Trophoblast cell (in vitro differentiated cells and primary cell): ENCODE measurements around the gene PITRM1.

ENCODE experiments used
- DNase-seq, 2 donors: peaks; one replicate each; pipeline ENCODE4 v3.0.0-alpha.2; 2016
- H2AFZ ChIP-seq: 2 replicates; pipeline ENCODE4 v1.6.1; 2013; ENCODE audit warnings: low read length, moderate library complexity, mild to moderate bottlenecking; ENCODE audit not compliant: insufficient read depth, poor library complexity
- H2AK5ac ChIP-seq: 2 replicates; pipeline ENCODE4 v1.6.1; 2013; ENCODE audit warnings: mild to moderate bottlenecking, low read length
- H2BK120ac ChIP-seq: 2 replicates; pipeline ENCODE4 v1.6.1; 2013; ENCODE audit warnings: low read length, mild to moderate bottlenecking, moderate library complexity; ENCODE audit not compliant: insufficient read depth, poor library complexity
- H2BK12ac ChIP-seq: 2 replicates; pipeline ENCODE4 v1.6.1; 2013; ENCODE audit warnings: mild to moderate bottlenecking, low read length, moderate library complexity
- H2BK5ac ChIP-seq: 2 replicates; pipeline ENCODE4 v1.6.1; 2013; ENCODE audit warnings: low read length, low read depth, moderate library complexity, mild to moderate bottlenecking; ENCODE audit not compliant: poor library complexity
- H3K14ac ChIP-seq: 2 replicates; pipeline ENCODE4 v1.6.1; 2013; ENCODE audit warnings: mild to moderate bottlenecking, low read length
- H3K18ac ChIP-seq: 2 replicates; pipeline ENCODE4 v1.6.1; 2013; ENCODE audit warnings: mild to moderate bottlenecking, low read length
- H3K23ac ChIP-seq: 2 replicates; pipeline ENCODE4 v1.6.1; 2013; ENCODE audit warnings: low read length
- H3K27ac ChIP-seq: 2 replicates; pipeline ENCODE4 v1.5.1; 2013; ENCODE audit warnings: low read depth, mild to moderate bottlenecking, inconsistent platforms, low read length, moderate library complexity
- H3K27me3 ChIP-seq: 2 replicates; pipeline ENCODE4 v1.6.1; 2013; ENCODE audit warnings: inconsistent platforms, mild to moderate bottlenecking, low read length, moderate library complexity; ENCODE audit not compliant: insufficient read depth
- H3K36me3 ChIP-seq, 2 experiments: 1 replicate in 1 of 2; 2 replicates in 1 of 2; pipeline ENCODE4 v1.6.1; 2013; ENCODE audit warnings: low read length in 2 of 2, mild to moderate bottlenecking in 2 of 2, moderate library complexity in 1 of 2; ENCODE audit not compliant: insufficient read depth in 2 of 2, control insufficient read depth in 1 of 2
- H3K4ac ChIP-seq: 2 replicates; pipeline ENCODE4 v1.6.1; 2013; ENCODE audit warnings: low read depth, mild to moderate bottlenecking, low read length, moderate library complexity
- H3K4me1 ChIP-seq, 2 experiments: 1 replicate in 1 of 2; 2 replicates in 1 of 2; pipeline ENCODE4 v1.6.1; 2013; ENCODE audit warnings: low read length in 2 of 2, mild to moderate bottlenecking in 2 of 2, moderate library complexity in 1 of 2; ENCODE audit not compliant: insufficient read depth in 2 of 2, control insufficient read depth in 1 of 2
- H3K4me2 ChIP-seq: 2 replicates; pipeline ENCODE4 v1.6.1; 2013; ENCODE audit warnings: inconsistent platforms, mild to moderate bottlenecking, low read length, moderate library complexity
- H3K4me3 ChIP-seq: 2 replicates; pipeline ENCODE4 v1.5.1; 2013; ENCODE audit warnings: mild to moderate bottlenecking, low read depth, low read length, inconsistent platforms
- H3K79me1 ChIP-seq: one replicate; pipeline ENCODE4 v1.6.1; 2013; ENCODE audit warnings: low read length
- H3K79me2 ChIP-seq: 2 replicates; pipeline ENCODE4 v1.6.1; 2013; ENCODE audit warnings: low read length, mild to moderate bottlenecking; ENCODE audit not compliant: control insufficient read depth, insufficient read depth, poor library complexity
- H3K9ac ChIP-seq: 2 replicates; pipeline ENCODE4 v1.6.1; 2013; ENCODE audit warnings: mild to moderate bottlenecking, low read length
- H3K9me3 ChIP-seq: 2 replicates; pipeline ENCODE4 v1.6.1; 2013; ENCODE audit warnings: low read depth, mild to moderate bottlenecking, control low read depth, inconsistent platforms, low read length; ENCODE audit not compliant: insufficient read depth
- H4K12ac ChIP-seq: 2 replicates; pipeline ENCODE4 v1.6.1; 2013; ENCODE audit warnings: low read depth, mild to moderate bottlenecking, low read length, moderate library complexity
- H4K8ac ChIP-seq: 2 replicates; pipeline ENCODE4 v1.6.1; 2013; ENCODE audit warnings: low read depth, mild to moderate bottlenecking, low read length, moderate library complexity
- H4K91ac ChIP-seq: one replicate; pipeline ENCODE4 v1.6.1; 2013; ENCODE audit warnings: low read depth, mild to moderate bottlenecking, low read length, moderate library complexity
- WGBS: extraction: QIAGEN DNeasy Blood & Tissue Kit; methylation state at CpG from one replicate; pipeline ENCODE4 v1.1.7; 2013; ENCODE audit warnings: missing lambda C conversion rate; ENCODE audit not compliant: insufficient read length, insufficient coverage; ENCODE audit errors: extremely low coverage; 5-methylcytosine and 5-hydroxymethylcytosine counted together

PITRM1 gene

DNA sequence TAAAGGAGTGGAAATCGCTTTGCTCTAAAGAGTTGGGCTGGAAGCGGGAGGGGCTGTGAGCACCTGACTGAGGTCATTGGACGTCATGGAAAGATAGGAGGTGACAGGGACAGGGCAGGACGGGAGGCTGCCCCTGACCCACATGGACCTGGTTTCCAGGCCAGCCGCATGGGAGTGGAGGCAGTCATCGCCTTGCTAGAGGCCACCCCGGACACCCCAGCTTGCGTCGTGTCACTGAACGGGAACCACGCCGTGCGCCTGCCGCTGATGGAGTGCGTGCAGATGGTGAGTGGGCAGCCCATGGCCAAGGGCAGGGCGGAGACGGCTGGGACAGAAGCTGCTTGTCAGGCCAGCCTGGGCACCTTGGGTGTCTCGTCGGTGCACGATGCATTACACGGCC, 63.4 kb downstream of the PITRM1 start:
- no peak overlapping the region for H2AK5ac ChIP-seq
- no peak overlapping the region for H4K8ac ChIP-seq
- H3K79me1 ChIP-seq = no peaks in the 10 kb centered on the region
- no peak overlapping the region for H2BK12ac ChIP-seq
- no peaks in the 10 kb centered on the region for H3K27me3 ChIP-seq
- no peak overlapping the region for H2BK5ac ChIP-seq
- no peak overlapping the region for H3K18ac ChIP-seq
- no peak overlapping the region for H3K14ac ChIP-seq
- no peak for DNase-seq
- H3K4me3 ChIP-seq = no peak overlapping the region
- no peak overlapping the region for H3K4ac ChIP-seq
- no peak overlapping the region for H4K12ac ChIP-seq
- no CpG with 5 or more reads among the region's 21 CpGs for WGBS
- H2AFZ ChIP-seq = no peak overlapping the region
- H3K27ac ChIP-seq = no peak overlapping the region
- peaks cover 74 to 85% of the 10 kb centered on the region in 2 experiments for H3K36me3 ChIP-seq
- no peak overlapping the region for H2BK120ac ChIP-seq
- peaks cover 2% of the 10 kb centered on the region for H3K79me2 ChIP-seq
- H3K9ac ChIP-seq = no peak overlapping the region
- H3K4me1 ChIP-seq = no peaks in the 10 kb centered on the region
- H3K23ac ChIP-seq = no peak overlapping the region
- no peak overlapping the region for H3K4me2 ChIP-seq
- H3K9me3 ChIP-seq = peaks cover 4% of the 10 kb centered on the region
- no peak overlapping the region for H4K91ac ChIP-seq

DNA sequence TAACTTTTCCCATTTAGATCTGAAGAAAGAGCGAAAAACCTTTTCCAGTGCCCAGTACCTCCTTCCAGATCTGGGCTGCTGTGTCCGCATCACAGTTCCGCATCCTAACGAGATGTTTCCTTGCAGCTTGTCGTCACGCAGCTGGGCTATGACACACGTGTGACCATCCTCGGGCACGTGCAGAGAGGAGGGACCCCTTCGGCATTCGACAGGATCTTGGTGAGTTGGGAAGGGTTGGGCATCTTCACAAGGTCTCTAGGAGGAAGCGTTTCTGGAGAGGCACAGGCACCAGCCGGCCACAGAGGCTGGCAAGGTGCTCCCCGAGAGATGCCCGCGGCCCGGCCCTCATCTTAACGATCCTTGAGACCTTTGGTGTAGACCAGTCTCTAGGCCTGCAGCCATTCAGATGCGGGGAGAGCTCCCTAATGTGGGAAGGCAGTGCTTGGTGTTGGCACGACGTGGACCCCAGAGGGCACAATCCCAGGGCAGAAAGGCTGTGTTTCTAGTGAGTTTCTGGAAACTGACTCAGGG, 63.9 kb downstream of the PITRM1 start:
- Histone ChIP-seq H3K9ac (no peak overlapping the region), H2AFZ (no peak overlapping the region), H3K79me1 (no peaks in the 10 kb centered on the region), H3K23ac (no peak overlapping the region), H2BK120ac (no peak overlapping the region), H4K8ac (no peak overlapping the region), H3K9me3 (peaks cover 4% of the 10 kb centered on the region), H3K4ac (no peak overlapping the region), H3K14ac (no peak overlapping the region), H3K18ac (no peak overlapping the region), H3K27ac (no peak overlapping the region), H2BK12ac (no peak overlapping the region), H3K4me1 (no peaks in the 10 kb centered on the region), H3K27me3 (no peaks in the 10 kb centered on the region), H2BK5ac (no peak overlapping the region), H3K79me2 (peaks cover 2% of the 10 kb centered on the region), H3K4me3 (no peak overlapping the region), H4K12ac (no peak overlapping the region), H2AK5ac (no peak overlapping the region), H3K4me2 (no peak overlapping the region), H3K36me3 (peaks cover 75 to 86% of the 10 kb centered on the region in 2 experiments), H4K91ac (no peak overlapping the region)
- no CpG with 5 or more reads among the region's 21 CpGs for WGBS
- no peak for DNase-seq

- Histone ChIP-seq H3K9me3 (peaks cover 4% of the 10 kb centered on the region), H3K4me2 (no peak overlapping the region), H4K8ac (no peak overlapping the region), H2BK120ac (no peak overlapping the region), H3K79me2 (peaks cover 3% of the 10 kb centered on the region), H3K79me1 (no peaks in the 10 kb centered on the region), H3K27me3 (no peaks in the 10 kb centered on the region), H2BK12ac (no peak overlapping the region), H3K18ac (no peak overlapping the region), H3K4me1 (no peaks in the 10 kb centered on the region), H3K4me3 (no peak overlapping the region), H3K14ac (no peak overlapping the region), H3K27ac (no peak overlapping the region), H2AK5ac (no peak overlapping the region), H4K91ac (no peak overlapping the region), H3K36me3 (peaks cover 75 to 86% of the 10 kb centered on the region in 2 experiments), H2BK5ac (no peak overlapping the region), H2AFZ (no peak overlapping the region), H3K9ac (no peak overlapping the region), H4K12ac (no peak overlapping the region), H3K23ac (no peak overlapping the region), H3K4ac (no peak overlapping the region)
- DNase-seq = no peak
- no CpG with 5 or more reads among the region's 8 CpGs for WGBS
Observed at GRCh38 chr10:3108033-3108432, 64.5 kb downstream of the PITRM1 start.

DNA sequence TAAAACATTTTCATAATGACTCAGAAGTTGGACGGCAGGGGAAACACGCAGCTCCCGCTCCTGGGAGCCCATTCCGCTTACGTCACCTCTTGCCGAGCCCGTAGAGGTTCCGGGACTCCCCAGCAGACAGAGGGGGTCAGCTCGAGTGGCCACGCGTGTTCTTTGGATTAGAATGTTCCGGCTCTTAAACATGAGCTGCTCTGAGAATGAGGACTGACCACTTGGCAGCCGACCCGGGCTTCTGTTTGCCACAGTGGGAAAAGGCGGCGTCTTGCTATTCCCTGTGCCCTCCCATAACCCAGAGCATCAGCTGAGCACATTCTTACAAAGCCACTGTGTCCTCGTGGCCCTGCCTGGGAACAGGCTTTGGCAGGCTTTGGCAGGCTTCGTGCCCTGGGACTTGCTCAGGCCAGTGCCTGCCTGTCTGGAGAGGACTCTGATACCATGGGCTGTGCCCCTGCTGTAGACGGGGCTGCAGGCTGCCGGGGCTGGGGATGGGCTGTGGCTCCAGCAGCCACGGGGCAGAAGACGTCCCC, 65.1 kb downstream of the PITRM1 start:
- no CpG with 5 or more reads among the region's 22 CpGs for WGBS
- Histone ChIP-seq H3K18ac (no peak overlapping the region), H3K9me3 (peaks cover 4% of the 10 kb centered on the region)

More for the DNA sequence above, 65.1 kb downstream of the PITRM1 start:
- Histone ChIP-seq H3K79me2 (peaks cover 3% of the 10 kb centered on the region), H2AFZ (no peak overlapping the region), H3K14ac (no peak overlapping the region), H3K4me3 (no peak overlapping the region), H4K8ac (no peak overlapping the region), H3K79me1 (no peaks in the 10 kb centered on the region), H2BK12ac (no peak overlapping the region), H3K27ac (no peak overlapping the region), H3K27me3 (no peaks in the 10 kb centered on the region), H3K36me3 (peaks cover 74 to 86% of the 10 kb centered on the region in 2 experiments), H3K23ac (no peak overlapping the region), H2BK120ac (no peak overlapping the region), H3K4me1 (no peaks in the 10 kb centered on the region), H2BK5ac (no peak overlapping the region), H3K4ac (no peak overlapping the region), H3K4me2 (no peak overlapping the region), H3K9ac (no peak overlapping the region), H4K91ac (no peak overlapping the region), H2AK5ac (no peak overlapping the region), H4K12ac (no peak overlapping the region)
- DNase-seq = peak in 1 of 2 donors; percentile 14
